OCI-LY7 (cell line): ENCODE results near the gene UBE2J2. TPM values are rescaled to one million over a fixed set of nuclear protein-coding genes. Genes with fewer than 3 reads are reported as not detected.

Source experiments
- BruUV-seq: library from RNA; stranded (reverse); fragments of 400-500 nt; replicated peaks from 2 replicates; lab custom pipeline; 2021; lab: Mats Ljungman, UMichigan
- CTCF ChIA-PET: fragments of 300-600 bp; sonication (Branson Sonifier 250); formaldehyde crosslinking; loops from one replicate; lab custom pipeline; 2022; ENCODE audit warnings: antibody characterized with exemption; ENCODE audit not compliant: unreplicated experiment; lab: Charles Lee
- POLR2A ChIA-PET: fragments of 300-600 bp; sonication (Branson Sonifier 250); formaldehyde crosslinking; loops from one replicate; lab custom pipeline; 2022; ENCODE audit warnings: antibody characterized with exemption; lab: Charles Lee
- DNase-seq: peaks from one replicate; pipeline ENCODE4 v3.0.0-alpha.2; 2015; ENCODE audit warnings: low spot score
- H2AFZ ChIP-seq: fragments of 200-600 bp; sonication (generic), shearing (Covaris generic); 2 replicates; pipeline ENCODE4 v1.6.1; 2014; ENCODE audit warnings: mild to moderate bottlenecking, antibody characterized with exemption, low read length, moderate library complexity
- H3K27ac ChIP-seq: fragments of 200-600 bp; sonication (generic); 2 replicates; pipeline ENCODE4 v1.5.1; 2014; ENCODE audit warnings: mixed run types, low read depth, mild to moderate bottlenecking, moderate library complexity, low read length, inconsistent platforms; ENCODE audit not compliant: poor library complexity, severe bottlenecking
- H3K36me3 ChIP-seq: fragments of 200-600 bp; sonication (generic); 2 replicates; pipeline ENCODE4 v1.6.1; 2014; ENCODE audit warnings: mild to moderate bottlenecking, antibody characterized with exemption, low read length, moderate library complexity, mixed read lengths; ENCODE audit not compliant: insufficient read depth
- H3K4me1 ChIP-seq: fragments of 200-600 bp; sonication (generic); 2 replicates; pipeline ENCODE4 v1.5.1; 2014; ENCODE audit warnings: mild to moderate bottlenecking, low read length; ENCODE audit not compliant: insufficient read depth, poor library complexity, severe bottlenecking
- H3K4me2 ChIP-seq: fragments of 200-600 bp; sonication (generic); 2 replicates; pipeline ENCODE4 v1.6.1; 2014; ENCODE audit warnings: mild to moderate bottlenecking, low read length
- H3K4me3 ChIP-seq: fragments of 200-600 bp; sonication (generic); 2 replicates; pipeline ENCODE4 v1.5.1; 2014; ENCODE audit warnings: mild to moderate bottlenecking, low read depth, low read length; ENCODE audit not compliant: poor library complexity, severe bottlenecking
- H3K79me2 ChIP-seq: fragments of 200-600 bp; sonication (generic); 2 replicates; pipeline ENCODE4 v1.6.1; 2016; ENCODE audit warnings: low read depth, mild to moderate bottlenecking, low read length, moderate library complexity, mixed read lengths; ENCODE audit not compliant: insufficient read depth
- H3K9me2 ChIP-seq: fragments of 200-600 bp; sonication (generic); 2 replicates; pipeline ENCODE4 v1.6.1; 2016; ENCODE audit warnings: mild to moderate bottlenecking, low read length, mixed read lengths; ENCODE audit not compliant: insufficient read depth
- H3K9me3 ChIP-seq: fragments of 200-600 bp; sonication (generic); 2 replicates; pipeline ENCODE4 v1.6.1; 2014; ENCODE audit warnings: mild to moderate bottlenecking, mixed run types, low read length, mixed read lengths
- H4K20me1 ChIP-seq: fragments of 200-600 bp; sonication (generic); 2 replicates; pipeline ENCODE4 v1.6.1; 2014; ENCODE audit warnings: mild to moderate bottlenecking, antibody characterized with exemption, low read length, moderate library complexity, mixed read lengths; ENCODE audit not compliant: insufficient read depth
- CTCF ChIP-seq: fragments of 200-600 bp; sonication (generic); conservative IDR thresholded peaks from 2 replicates; pipeline ENCODE4 v1.5.1; 2014; ENCODE audit warnings: mild to moderate bottlenecking, antibody characterized with exemption, low read length, moderate library complexity, mixed read lengths
- EZH2phosphoT487 ChIP-seq: fragments of 200-600 bp; sonication (generic); IDR thresholded peaks from 2 replicates; pipeline ENCODE4 v1.6.1; 2018; ENCODE audit warnings: low read depth, borderline replicate concordance, mild to moderate bottlenecking, mixed run types, antibody characterized with exemption, low read length, moderate library complexity, mixed read lengths
- intact Hi-C: fragments of 100-400 bp; cut with micrococcal nuclease; formaldehyde crosslinking; loops from one replicate; pipeline ENCODE4 v1.10.0; 2022; ENCODE audit not compliant: unreplicated experiment
- total RNA-seq, 2 experiments: library from RNA; depleted of rRNA in 1 of 2; stranded (reverse); fragments of >200 nt in 1 of 2; shearing (Covaris generic) in 1 of 2; gene quantifications; 2 replicates each; pipeline ENCODE4 v1.2.3, GENCODE V29; 2014 to 2022

The UBE2J2 gene
- total RNA-seq, 2 experiments from 2014 or later: 69.2 to 88.7 TPM

DNA sequence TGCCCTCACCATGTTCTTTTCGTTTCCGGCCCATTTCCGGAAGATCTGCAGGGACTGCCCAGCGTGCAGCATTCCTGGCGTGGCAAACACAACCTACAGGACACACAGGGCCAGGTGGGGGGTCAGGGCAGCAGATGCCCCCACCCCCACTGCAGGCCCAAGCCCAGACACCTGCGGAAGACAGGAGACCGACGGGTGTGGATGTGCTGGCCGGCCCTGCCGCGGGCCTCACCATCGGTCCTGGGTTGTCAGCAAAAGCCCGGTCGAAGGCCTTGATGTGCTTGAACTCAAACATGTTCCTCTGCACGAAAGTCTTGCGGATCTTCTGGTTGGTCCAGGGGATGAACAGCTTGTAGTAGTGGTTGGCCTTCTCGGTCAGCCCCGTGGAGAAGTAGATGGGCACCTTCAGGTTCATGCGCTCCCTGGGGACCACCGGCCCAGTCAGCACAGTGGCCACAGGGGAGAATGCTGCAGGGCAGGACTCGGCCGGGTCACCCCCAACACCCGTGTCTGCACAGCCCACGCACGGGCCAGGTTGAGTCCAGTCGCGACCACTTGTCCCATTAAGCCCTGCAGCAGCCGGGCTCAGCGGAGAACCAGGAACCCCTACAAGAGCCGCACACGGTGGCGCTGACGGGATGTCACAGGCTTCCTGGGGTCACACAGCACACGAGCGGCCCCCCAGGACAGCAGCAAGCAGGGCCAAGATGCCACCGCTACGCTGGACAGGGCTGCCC, 40.0 kb upstream of the UBE2J2 start:
- Histone ChIP-seq H4K20me1 (peaks cover 5% of the 10 kb centered on the region; the same call in 1 of the 2 replicates), H3K9me3 (no peaks in the 10 kb centered on the region), H3K79me2 (no peaks in the 10 kb centered on the region; the same call in 1 of the 2 replicates), H3K27ac (no peak overlapping the region), H3K36me3 (peaks cover 86% of the 10 kb centered on the region), H3K4me2 (no peak overlapping the region), H3K9me2 (no peaks in the 10 kb centered on the region), H3K4me3 (no peak overlapping the region), H3K4me1 (peaks cover 10% of the 10 kb centered on the region), H2AFZ (no peak overlapping the region)
- TF ChIP-seq CTCF (no peak), EZH2phosphoT487 (no peak)
- CTCF ChIA-PET: no interaction called here
- POLR2A ChIA-PET: no interaction called here
- BruUV-seq: no TSS peak
- DNase-seq: no peak
- intact Hi-C loops: no loop called here

GRCh38 chr1:1312450-1313314, 39.0 kb upstream of the UBE2J2 start:
- no peak for TF ChIP-seq CTCF
- TF ChIP-seq EZH2phosphoT487: no peak
- CTCF ChIA-PET: no interaction called here
- Histone ChIP-seq H3K4me2 (no peak overlapping the region), H4K20me1 (peaks cover 5% of the 10 kb centered on the region; the same call in 1 of the 2 replicates), H3K36me3 (peaks cover 76% of the 10 kb centered on the region), H3K9me2 (no peaks in the 10 kb centered on the region), H3K9me3 (no peaks in the 10 kb centered on the region), H2AFZ (no peak overlapping the region), H3K4me1 (peaks cover 10% of the 10 kb centered on the region), H3K27ac (no peak overlapping the region), H3K4me3 (no peak overlapping the region), H3K79me2 (no peaks in the 10 kb centered on the region; the same call in 1 of the 2 replicates)
- intact Hi-C loops: no loop called here
- no TSS peak for BruUV-seq
- POLR2A ChIA-PET: no interaction called here
- no peak for DNase-seq
